Erythroblast (primary cell): ENCODE measurements around the gene DPF3.

ENCODE experiments used
- GATA1 ChIP-seq: IDR thresholded peaks from 2 replicates; pipeline ENCODE4 v1.6.1; 2011; ENCODE audit warnings: low read depth, mild to moderate bottlenecking, control low read depth, low read length, moderate library complexity
- POLR2A ChIP-seq: IDR thresholded peaks from 2 replicates; pipeline ENCODE4 v1.6.1; 2011; ENCODE audit warnings: mild to moderate bottlenecking, low read length

- TF ChIP-seq POLR2A (no peak), GATA1 (no peak)
Observed at GRCh38 chr14:72619881-72620280, 274.0 kb downstream of the DPF3 start.
